Measurements from ENCODE around the gene ADAMTS17.
A peak's percentile ranks its signal among the peaks of the same experiment; 100 is the strongest.

Gene ADAMTS17

DNA sequence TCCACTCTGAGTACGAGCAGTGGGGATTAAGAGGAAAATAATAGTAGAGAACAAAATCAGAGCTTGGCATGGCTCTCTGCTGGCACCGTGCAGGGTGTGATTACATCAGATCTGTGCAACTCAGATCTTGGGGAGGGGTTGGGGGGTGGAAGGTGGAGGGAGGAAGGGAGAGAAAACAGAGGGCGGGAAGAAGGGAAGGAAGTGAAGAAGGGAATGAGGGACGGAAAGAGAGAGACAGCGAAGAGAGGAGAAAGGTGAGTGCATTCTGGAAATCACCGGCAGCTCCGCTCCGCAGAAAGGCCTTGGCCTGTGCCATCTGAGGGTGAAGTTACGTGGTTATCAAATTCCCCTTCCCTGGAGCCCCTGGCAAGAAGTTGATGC, 31.0 kb upstream of the ADAMTS17 start:
- TF ChIP-seq CTCF (conservative IDR thresholded peaks at IDR 0.05): no peak
- H3K27ac ChIP-seq: no peak overlapping the region

- no peak overlapping the region for H3K27ac ChIP-seq
- TF ChIP-seq CTCF (conservative IDR thresholded peaks at IDR 0.05): no peak
Measured at GRCh38 chr15:100355342-100355741, 13.6 kb upstream of the ADAMTS17 start.

DNA sequence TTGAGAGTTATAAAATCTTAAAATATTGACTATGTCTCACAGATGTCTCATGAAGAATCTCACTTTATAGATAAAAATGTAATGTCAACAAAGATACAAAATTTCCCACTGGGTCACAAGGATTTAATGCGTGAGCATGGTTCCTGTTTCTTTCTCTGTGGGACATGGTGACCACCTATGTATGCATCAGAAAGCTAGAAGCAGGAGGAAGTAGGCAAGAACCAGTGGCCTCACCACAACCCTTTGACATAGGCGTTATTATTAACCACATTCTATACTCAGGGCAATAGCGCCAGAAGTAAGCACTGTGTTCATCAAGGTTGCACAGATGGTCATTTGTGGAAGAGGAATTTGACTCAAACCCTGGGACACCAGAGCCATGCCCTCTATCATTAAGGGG, 11.7 kb upstream of the ADAMTS17 start:
- no peak overlapping the region for H3K27ac ChIP-seq
- no peak for TF ChIP-seq CTCF (conservative IDR thresholded peaks at IDR 0.05)

DNA sequence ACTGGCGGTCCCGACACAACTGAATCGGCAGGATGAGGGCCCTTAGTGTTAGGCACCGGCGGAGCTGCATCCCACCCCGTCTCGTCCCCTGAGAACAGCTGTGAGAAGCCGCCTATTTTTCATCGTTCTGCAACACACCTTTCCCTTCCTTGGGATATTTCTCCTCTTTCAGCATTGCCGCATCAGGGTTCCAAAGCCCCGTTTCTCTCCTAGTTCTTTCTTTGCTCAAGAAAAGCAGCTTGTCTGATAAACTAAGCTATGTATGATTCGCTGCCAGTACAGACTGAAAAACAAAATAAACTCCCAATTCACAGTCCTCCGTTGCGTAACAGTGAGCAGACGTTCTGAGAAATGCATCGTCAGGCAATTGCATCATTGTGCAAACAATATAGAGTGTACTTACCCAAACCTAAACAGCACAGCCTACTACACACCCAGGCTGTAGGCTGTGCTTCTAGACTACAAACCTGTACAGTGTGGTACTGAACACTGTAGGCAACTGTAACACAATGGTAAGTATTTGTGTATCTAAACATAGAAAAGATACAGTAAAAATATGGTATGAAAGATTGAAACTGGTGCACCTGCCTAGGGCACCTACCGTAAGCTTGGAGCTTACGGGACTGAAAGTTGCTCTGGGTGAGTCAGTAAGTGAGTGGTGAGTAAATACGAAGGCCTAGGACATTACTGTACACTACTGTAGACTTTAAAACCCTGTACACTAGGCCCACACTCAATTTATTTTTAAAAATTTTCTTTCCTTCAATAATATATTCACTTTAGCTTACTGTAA, 8.9 kb upstream of the ADAMTS17 start:
- no peak; the same call in 1 of the 2 replicates for TF ChIP-seq CTCF (conservative IDR thresholded peaks at IDR 0.05)

DNA sequence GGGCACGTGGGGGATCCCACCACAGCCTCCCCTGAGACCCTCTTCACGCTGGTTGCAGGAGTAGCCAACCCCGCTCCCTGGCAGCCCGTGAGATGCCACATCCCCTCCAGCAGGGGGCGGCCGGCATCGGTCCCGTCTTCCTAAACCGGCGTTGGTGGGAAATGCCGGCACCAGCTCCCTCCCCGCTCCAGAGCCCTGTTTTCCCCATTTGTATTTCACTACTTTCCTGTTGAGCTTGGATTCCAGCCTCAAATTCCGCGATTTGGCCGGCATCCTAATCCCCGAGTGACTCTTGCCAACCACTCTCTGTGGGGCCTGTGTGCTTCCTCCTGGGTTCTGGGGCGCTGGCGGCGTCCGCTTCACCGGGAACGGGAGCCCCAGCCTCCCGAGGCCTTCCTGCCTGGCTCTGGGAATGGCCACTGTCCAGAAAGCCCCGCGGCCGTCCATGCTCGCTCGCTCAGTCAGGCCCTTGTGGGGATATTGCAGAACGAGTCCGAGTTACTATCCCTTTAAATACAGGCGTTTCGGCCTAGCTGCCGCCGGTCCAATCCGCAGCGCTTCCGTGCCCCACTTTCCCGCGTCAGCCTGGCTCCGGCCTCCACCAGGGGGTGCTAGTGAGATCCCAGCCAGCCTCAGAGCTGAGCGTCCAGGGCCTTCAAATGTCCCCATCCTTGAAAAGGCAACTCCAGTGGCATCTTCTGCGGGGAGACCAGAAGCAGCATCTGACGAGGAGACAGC, 8.1 kb upstream of the ADAMTS17 start:
- peak overlapping the region; percentile 83 for H3K27ac ChIP-seq
- TF ChIP-seq CTCF (conservative IDR thresholded peaks at IDR 0.05): peak; percentile 98

More for the DNA sequence above, 8.9 kb upstream of the ADAMTS17 start:
- peak overlapping the region; percentile 83 for H3K27ac ChIP-seq

DNA sequence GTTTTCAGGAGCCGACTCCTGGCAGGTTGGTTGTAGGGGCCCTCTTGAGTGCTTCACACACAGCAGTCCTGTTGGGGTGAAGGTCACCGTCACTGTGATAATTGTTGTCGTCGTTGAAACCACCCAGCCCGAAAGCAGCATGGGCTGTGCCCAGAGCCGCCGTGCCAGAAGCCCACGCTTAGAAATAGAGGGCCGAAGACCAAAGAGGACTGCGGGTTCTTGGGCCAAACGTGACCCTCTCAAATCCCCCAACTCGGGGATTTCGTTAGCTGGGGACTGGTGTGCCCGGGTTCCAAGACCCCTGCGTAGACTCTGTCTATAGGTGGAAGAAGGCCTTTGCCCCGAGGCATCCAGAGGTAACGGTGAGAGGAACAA, 7.5 kb upstream of the ADAMTS17 start:
- H3K27ac ChIP-seq: peak overlapping the region; percentile 83

More for the DNA sequence above, 7.5 kb upstream of the ADAMTS17 start:
- no peak for TF ChIP-seq CTCF (conservative IDR thresholded peaks at IDR 0.05)

Measured in VCaP (cell line).